ENCODE data around the gene PPP1R13L.
"Not testable (repeated sequence)": the region's sequence is repeated elsewhere in the genome, so short reads cannot be mapped to it uniquely, and the experiment has no call there.

Gene PPP1R13L, protein sequence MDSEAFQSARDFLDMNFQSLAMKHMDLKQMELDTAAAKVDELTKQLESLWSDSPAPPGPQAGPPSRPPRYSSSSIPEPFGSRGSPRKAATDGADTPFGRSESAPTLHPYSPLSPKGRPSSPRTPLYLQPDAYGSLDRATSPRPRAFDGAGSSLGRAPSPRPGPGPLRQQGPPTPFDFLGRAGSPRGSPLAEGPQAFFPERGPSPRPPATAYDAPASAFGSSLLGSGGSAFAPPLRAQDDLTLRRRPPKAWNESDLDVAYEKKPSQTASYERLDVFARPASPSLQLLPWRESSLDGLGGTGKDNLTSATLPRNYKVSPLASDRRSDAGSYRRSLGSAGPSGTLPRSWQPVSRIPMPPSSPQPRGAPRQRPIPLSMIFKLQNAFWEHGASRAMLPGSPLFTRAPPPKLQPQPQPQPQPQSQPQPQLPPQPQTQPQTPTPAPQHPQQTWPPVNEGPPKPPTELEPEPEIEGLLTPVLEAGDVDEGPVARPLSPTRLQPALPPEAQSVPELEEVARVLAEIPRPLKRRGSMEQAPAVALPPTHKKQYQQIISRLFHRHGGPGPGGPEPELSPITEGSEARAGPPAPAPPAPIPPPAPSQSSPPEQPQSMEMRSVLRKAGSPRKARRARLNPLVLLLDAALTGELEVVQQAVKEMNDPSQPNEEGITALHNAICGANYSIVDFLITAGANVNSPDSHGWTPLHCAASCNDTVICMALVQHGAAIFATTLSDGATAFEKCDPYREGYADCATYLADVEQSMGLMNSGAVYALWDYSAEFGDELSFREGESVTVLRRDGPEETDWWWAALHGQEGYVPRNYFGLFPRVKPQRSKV

DNA sequence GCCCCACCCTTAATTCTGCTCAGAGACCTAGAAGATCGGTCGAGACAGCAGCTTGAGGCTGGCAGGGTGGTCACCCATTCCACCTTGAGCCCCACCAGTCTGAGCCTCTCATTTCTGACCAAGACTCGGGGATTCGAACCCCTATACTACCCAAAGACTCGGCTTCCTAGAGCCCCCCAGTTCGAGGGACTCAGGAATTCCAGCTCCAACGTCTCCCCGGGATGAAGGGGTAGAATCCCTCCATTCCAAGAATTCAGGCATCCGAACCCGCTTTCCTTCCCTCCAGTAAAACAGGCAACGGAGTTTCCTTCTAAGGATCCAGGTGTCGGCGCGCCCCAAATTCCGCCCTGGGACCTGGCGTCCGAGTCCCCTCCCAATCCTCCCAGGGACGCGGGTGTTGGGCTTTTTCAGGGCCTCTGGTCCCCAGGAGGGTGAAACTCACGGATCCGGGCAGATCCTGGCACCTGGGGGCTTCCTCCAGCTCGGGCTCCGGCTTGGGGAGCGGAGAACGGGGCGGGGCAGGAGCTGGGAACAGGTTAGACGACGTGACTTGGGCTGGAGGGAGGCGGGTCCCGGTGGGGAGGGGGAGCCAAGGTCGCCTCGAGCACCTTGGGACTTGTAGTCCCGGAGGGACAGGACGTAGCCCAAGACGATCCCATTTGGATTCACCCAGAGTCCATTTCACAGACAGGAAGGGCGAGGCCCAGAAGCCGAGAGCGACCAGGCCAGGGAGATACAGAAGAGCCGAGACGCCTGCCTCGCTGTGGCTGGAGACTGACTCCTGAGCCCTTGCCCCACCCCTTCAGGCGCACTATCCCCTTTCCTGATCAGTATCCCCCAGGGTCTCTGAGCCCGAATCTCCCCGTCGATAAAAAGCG lies at the start of gene PPP1R13L:
Gene PPP1R13L (minus strand): TSS at position 513 of the 878 bp plus-strand sequence. CDS start 6,751 bp downstream, outside the sequence.
- DNase-seq: no peak

DNA sequence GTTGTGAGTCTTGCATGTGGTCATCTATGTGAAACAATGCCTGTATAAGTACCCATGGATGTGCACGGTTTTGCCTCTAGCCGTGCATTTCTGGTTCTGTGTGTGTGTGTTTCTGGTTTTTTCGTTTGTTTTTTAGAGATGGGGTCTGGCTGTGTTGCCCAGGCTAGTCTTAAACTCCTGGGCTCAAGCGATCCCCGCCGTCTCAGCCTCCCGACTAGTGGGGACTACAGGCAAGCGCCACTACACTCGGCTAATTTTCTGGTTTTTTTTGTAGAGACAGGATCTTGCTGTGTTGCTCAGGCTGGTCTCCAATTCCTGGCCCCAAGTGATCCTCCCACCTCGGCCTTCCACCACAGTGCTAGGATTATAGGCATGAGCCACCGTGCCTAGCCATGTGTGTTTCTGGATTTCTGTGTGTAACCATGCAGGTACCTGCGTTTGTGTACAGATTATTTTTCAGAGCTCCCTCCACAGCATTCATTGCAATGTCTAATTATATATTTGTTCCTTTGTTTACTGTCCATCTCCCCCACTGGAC lies 47.0 kb upstream of the PPP1R13L start:
- DNase-seq: no peak

DNA sequence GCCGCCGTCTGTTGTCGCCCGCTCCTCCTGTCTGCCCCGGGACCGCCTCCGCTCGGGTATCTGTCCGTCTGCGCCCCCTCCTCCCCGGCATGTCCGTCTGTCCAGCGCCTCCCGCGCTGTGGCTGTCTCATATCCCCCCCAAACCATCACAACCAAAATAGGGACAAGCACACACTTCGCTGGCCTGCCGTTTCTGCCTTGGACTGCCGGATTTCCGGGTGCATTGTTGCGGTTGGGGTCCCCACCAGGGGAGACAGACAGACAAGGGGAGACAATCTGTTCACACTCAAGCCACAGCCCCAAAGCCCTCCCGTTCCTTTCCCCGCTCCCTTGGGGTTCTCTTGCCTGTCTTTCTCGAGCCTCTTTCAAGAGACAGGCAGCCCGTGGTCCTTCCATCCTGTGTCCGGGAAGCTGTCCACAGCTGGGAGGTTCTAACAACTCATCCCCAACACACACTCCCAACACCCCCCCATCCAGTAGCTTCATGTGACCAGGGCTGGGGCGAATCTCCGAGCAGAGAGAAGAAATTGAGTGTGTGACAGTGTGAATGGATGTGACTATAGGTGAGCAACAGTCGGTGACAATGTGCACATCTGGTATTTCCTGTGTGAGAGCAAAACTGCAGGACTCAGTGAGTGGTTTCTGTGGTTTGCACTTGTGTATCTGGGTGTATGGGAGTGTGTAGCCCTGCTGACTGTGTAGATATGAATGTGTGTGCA lies 46.4 kb upstream of the PPP1R13L start:
- DNase-seq: no peak

DNA sequence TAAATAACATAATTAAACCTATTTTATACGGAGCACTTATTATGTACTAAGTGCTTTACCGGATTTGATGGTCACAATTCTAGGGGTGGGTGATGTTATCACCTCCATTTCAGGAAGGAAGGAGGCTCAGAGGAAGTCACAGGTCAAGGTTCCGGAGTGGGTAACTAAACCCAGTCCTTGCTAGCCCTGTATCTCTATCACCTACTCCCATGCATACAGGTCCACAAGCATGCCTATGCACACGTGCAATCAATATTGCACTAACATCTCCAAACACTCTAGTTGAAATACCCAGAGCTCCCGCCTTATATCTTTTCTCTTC lies 45.1 kb upstream of the PPP1R13L start:
- no peak for DNase-seq

DNA sequence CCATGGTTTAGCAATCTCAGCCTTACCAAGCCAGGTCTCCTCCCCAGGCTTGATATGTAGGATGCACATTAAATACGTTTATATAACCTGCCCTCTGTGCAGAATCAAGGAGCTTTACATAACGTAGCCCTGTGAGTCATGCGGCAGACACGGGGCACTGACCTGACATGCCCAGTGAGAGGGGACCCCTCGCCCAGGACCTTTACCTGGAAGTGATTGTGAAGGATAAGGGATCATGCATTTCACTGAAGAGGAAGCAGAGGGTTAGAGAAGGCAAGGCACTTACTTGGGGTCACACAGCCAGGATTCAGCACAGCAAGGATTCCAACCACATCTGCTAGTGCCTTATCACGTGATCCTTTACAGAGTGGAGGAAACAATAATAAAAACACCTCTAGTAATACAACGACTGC lies 44.0 kb upstream of the PPP1R13L start:
- no peak for DNase-seq

DNA sequence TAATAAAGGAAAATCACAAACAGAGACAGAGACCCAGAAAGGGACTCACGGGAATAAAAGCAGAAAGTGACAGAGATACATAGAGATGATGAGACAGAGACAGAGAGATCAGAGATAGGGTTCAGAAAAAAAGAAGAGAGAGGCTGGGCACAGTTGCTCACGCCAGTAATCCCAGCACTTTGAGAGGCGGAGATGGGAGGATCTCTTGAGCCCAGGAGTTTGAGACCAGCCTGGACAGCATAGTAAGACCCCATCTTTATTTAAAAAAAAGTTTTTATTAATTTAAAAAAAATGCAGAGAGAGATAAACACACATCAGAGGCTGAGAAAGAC lies 43.5 kb upstream of the PPP1R13L start:
- no peak for DNase-seq

DNA sequence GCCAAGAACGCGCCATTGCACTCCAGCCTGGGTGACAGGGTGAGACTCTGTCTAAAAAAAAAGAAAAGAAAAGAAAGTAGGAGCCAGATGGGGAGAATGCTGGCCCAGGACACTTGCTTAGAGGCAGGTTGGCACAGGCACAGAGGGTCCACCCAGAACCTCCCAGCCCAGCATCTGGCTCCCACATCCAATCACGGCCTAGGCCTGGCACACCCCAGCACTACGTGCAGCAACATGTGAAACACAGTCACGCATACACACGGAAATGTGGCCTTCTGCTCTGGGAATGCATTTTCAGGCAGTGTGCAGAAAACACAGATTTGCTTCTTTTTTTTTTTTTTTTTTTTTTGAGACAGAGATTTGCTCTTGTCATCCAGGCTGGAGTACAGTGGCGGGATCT lies 42.1 kb upstream of the PPP1R13L start:
- DNase-seq: no peak

DNA sequence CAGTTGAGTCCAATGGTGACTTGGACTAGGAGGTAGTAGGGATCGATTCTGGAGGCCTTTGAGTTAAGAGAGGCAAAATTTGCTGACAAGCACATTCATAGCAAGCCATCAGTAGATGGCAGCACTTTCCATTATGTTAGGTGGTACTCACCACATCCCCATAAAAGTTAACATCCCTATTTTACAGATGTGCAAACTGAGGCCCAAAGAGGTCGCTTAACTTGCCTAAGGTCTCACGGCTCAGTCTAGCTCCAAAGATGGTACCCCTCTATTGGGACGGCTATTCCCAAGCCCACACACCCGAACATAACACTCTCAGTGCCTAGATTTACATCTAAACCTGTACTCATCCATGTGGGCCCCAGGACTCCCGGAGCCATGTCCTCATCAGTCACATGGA lies 41.4 kb upstream of the PPP1R13L start:
- no peak for DNase-seq

DNA sequence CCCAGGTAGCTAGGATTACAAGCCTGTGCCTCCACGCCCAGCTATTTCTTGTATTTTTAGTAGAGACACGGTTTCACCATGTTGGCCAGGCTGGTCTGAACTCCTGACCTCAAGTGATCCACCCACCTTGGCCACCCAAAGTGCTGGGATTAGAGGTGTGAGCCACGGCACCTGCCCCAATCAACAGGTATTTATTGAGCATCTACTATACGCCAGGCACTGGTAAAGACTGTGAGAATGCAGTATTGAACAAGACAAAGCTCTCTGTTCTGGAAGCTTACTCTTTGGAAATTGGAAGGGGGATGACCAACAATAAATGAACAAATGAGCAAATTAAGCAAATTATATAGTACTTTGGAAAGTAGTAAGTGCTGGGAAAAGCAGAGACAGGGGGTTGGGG lies 40.3 kb upstream of the PPP1R13L start:
- no peak for DNase-seq

DNA sequence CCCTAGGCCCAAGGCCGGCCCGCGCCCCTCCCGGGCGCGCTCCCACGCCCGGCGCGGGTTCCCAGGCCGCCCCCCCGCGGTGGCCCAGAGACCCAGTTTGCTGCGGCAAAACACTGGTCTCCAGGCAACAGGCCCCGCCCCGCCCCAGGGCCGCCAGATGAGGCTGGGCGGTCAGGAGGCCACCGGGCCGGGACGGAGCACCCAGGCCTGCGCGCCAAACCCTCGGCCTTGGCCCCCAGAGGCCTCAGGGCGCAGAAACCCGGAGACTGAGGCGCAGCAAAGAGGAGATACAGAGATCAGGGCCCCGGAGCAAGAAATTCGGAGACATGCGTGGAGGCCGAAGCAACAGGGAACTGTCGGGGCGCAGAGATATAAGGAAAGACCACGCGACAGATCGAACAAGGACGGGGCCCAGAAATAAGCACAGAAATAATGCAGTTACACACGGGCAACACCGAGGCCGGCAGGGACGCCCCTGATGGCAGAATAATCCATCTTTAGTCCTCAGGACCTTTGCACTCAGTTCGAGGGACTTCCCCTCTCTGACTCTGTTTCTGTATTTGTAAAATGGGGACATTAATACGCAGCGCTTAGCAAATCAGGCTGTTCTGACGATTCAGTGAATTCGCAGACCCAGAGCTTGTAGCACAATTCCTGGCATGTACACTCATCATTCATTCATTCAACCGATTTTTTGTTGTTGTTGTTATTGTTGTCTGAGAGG lies 39.6 kb upstream of the PPP1R13L start:
- DNase-seq: no peak

DNA sequence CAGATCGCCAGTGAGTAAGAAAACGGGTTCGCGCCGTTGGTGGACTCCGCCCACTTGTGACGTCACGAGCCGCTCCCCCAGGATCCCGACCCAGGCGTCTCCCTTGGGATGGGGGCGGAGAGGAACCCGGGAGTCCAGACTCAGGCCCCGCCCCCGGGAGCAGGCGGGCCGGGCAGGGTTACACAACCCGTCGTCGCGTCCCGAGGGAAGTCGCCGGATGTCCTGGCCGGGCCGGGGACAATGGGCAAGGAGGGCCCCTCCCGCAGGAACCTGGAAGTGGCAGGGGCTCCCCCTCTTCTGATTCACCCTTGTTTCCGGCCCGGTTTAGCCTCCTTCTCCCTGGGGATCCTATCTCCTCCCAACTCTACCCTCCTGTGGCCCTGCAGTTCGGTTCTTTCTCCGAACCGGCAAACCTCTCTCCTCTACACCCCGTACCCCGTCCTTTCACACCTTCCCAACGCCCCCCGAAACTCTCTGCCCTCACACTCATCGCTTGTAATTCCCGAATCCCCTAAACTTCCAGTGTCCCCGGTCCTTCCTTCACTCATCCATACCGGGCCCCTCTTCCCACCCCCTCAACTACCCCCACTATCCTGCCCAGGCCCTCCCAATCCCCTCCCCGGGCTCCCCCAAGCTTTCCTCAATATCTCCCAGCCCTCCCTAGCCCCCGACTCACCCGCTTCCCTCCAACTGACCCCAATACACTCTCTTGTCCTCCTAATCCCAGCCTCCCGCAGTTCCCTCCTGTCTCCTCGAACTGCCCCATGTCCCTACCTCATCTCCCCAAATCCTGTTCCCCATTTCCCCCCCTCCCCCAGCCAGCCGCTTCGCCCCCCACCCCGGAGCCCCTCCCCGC lies 38.8 kb upstream of the PPP1R13L start:
- no peak for DNase-seq

DNA sequence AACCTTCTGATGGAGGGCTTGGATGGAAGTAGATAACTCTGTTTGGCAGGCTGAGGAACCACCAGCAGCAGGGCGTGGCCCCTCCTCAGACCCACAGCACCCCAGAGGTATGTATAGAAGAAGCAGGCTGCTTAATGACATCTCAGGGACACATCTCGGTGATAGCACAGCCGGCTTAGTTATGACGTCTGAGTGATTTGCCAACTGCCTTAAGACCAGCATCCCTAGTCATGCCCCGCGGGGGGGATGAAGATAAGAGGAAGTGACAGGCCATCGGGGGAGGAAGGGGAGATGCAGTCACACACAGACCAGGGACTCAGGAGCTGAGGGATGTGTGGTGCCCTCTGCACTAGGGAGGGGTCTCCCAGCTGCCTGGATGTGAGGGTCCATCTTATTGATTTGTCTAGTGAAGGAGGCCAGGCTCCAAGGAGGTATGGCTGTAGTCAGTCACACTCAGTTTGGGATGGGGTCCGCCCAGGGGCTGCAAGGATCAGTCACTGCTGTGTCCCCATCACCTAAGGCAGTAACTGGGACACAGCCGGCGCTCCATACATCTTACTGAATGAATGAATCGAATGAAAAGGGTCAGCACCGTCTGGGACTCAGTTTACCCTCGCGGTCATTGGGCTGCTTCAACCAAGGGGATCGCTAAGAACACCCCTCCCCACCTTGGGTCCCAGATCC lies 38.1 kb upstream of the PPP1R13L start:
- DNase-seq: no peak

DNA sequence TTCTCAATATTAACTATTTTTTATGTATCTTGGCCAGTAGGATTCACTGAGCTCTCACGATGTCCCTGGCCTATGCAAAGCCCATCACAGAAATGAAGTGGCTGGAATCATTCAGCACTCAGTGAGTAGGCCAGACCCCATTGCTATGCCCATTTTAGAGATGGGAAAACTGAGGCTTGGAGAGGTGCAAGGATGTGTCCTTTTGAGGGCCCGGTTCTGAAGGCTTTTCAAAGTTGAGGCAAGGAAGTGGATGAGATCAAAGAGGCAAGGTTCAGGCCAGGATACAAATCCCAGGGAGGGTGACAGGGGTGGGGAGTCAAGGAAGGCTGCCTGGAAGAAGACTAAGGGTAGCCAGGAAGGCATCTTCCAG lies 37.5 kb upstream of the PPP1R13L start:
- no peak for DNase-seq

DNA sequence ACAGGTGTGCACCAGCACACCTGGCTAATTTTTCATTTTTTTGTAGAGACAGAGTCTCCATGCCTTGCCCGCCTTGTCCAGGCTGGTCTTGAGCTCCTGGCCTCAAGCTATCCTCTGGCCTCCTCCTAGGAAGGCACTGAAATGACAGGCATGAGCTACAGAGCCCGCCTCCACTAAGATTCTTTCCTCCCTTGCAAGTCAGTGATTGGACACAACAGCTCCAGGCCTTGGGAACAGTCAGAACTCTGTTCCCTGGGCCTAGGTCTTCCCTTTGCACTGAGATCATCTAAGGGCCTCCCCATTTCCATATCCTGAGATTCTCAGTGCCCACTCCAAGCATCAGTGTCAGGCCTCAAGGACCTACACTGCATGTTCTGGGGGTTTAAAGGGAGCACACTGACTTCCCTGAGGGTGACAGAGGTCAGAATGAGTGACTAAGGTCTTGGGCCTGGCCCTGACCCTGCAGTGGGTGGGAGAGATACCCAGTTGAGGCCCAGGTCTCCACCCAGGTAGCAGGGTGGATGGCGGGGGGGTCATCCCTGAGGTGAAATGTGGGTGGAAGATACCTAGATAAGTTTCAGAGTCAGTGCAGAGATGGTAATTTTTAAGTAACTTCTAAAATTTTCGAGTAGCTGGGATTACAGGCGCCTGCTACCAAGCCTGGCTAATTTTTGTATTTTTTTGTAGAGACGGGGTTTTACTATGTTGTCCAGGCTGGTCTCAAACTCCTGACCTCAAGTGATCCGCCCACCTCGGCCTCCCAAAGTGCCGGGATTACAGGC lies 36.2 kb upstream of the PPP1R13L start:
- no peak for DNase-seq

DNA sequence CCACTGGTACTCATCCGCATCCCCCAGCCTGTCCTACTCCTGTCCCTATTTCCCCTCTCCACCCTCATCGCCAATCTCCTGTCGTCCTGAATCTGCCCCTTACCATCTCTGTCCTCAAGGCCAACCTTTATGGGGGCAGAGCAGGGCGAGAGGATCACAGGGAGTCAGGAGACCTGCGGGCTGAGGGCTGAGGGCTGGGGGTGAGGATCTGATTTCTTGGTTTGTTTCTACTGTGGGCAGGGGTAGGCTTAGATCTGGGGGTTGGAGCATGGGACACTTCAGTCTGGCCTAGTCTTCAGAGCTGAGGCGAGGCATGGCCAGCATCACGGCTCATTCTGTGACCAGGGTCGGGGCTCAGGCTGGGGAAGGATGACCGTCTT lies 35.4 kb upstream of the PPP1R13L start:
- DNase-seq: no peak

DNA sequence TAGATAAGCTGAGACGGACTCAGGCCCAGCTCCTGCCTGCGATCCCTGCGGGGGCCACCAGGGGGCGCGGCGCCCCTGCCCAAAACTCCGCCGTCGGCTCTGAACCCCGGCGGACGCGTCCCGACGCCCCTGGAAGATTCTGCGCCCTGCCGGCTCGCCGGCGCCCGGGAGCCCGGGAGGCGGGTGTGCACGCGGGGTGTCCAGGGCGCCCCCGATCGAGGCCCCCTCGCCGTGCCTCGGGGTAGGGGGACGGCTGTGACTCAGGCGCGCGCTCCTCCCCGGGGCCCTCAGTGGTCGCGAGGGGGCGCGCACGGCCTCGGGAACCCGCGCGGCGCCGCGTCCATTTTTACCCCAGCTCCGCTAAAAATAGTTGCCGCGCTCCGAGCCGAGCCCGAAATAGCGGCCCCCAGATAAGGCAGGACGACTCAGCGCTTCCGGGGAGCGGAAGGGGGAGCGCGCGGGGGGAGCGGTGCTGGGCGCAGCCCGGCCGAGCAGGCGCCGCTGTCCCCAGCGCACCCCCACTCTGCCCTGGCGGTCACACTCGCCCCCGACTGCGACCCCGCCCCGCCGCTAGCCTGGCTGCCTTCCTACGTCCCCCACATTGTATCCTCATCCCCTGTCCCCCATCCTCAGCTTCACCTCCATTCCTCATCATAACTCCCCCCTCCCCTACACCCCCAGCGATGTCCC lies 34.8 kb upstream of the PPP1R13L start:
- peak in 1 of 2 experiments; percentile 49 for DNase-seq

DNA sequence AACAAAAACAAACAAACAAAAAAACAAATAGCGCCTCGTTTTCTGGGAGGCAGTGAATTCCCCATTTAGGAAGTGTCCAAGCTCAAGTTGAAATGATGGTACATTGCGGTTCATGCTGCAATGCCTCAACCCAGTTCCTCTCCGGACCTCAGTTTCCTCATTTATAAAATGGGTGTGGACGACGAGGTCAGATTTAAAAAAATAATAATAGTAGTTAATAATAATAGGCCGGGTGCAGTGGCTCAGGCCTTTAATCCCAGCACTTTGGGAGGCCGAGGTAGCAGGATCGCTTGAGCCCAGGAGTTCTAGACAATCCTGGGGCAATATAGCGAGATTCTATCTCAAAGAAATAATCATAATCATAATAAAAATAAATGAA lies 34.3 kb upstream of the PPP1R13L start:
- no peak for DNase-seq

DNA sequence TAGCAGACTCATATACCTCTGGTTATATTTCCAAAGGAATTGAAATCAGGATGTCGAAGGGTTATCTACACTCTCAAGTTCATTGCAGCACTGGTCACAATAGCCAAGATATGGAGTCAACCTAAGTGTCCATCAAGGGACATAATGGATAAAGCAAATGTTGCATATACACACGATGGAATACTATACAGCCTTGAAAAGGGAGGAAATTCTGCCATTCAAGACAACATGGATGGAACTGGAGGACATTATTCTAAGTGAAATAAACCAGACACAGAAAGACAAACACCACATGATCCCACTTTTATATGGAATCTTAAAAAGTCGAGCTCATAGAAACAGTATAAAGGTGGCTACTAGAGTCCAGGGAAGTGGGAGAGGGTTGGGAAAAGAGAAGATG lies 32.5 kb upstream of the PPP1R13L start:
- no peak for DNase-seq

DNA sequence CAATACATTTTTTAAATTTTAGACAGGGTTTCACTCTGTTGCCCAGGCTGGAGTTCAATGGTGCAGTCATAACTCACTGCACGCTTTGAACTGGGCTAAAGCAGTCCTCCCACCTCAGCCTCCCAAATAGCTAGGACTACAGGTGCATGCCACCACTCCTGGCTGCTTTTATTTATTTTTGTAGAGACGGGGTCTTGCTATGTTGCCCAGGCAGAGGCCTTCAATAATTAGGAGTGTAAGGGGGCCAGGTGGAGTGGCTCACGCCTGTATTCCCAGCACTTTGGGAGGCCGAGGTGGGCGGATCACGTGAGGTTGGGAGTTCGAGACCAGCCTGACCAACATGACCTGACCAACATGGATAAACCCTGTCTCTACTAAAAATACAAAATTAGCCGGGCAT lies 27.7 kb upstream of the PPP1R13L start:
- not testable (repeated sequence) for DNase-seq
